GM21423 (cell line): Measurements from ENCODE around the gene ZNF778.
"Not testable (repeated sequence)": the region's sequence is repeated elsewhere in the genome, so short reads cannot be mapped to it uniquely, and the experiment has no call there.

Experiments
- ATAC-seq: cut with Tn5 transposase; IDR thresholded peaks from one replicate; pipeline ENCODE4 v1.9.1; 2021; ENCODE audit warnings: mild to moderate bottlenecking, moderate library complexity; ENCODE audit not compliant: unreplicated experiment

The ZNF778 gene

GRCh38 chr16:89210904-89211515, 6.5 kb upstream of the ZNF778 start:
- ATAC-seq = no peak

- ATAC-seq = peak; percentile 38
These were observed 977 bp upstream of the ZNF778 start for GRCh38 chr16:89216315-89217137.

- ATAC-seq = no peak
These were observed 440 bp upstream of the ZNF778 start for GRCh38 chr16:89217138-89217387.

- ATAC-seq = no peak
These were observed 1.9 kb downstream of the ZNF778 start for GRCh38 chr16:89219365-89219764.

GRCh38 chr16:89221604-89222003, 4.1 kb downstream of the ZNF778 start:
- no peak for ATAC-seq

- no peak for ATAC-seq
These were observed 5.4 kb downstream of the ZNF778 start for GRCh38 chr16:89222931-89223330.

GRCh38 chr16:89224665-89225064, 7.2 kb downstream of the ZNF778 start:
- no peak for ATAC-seq

GRCh38 chr16:89230255-89230654, 12.8 kb downstream of the ZNF778 start:
- ATAC-seq = no peak

- no peak for ATAC-seq
These were observed 14.6 kb downstream of the ZNF778 start for GRCh38 chr16:89232107-89232506.

GRCh38 chr16:89233678-89234490, 16.4 kb downstream of the ZNF778 start:
- ATAC-seq = no peak

GRCh38 chr16:89237733-89238132, 20.2 kb downstream of the ZNF778 start:
- ATAC-seq = no peak

- ATAC-seq = peak; percentile 59
These were observed 23.9 kb downstream of the ZNF778 start for GRCh38 chr16:89241187-89242007.

GRCh38 chr16:89242795-89243200, 25.3 kb downstream of the ZNF778 start:
- no peak for ATAC-seq

- no peak for ATAC-seq
These were observed 26.2 kb downstream of the ZNF778 start for GRCh38 chr16:89243664-89244063.

- ATAC-seq = not testable (repeated sequence)
These were observed 26.8 kb downstream of the ZNF778 start for GRCh38 chr16:89244264-89244663.

- no peak for ATAC-seq
These were observed 27.3 kb downstream of the ZNF778 start for GRCh38 chr16:89244754-89245153.

- no peak for ATAC-seq
These were observed 28.9 kb downstream of the ZNF778 start for GRCh38 chr16:89246383-89246902.

- peak; percentile 85 for ATAC-seq
These were observed 29.6 kb downstream of the ZNF778 start for GRCh38 chr16:89246903-89247733.

- not testable (repeated sequence) for ATAC-seq
These were observed 30.2 kb downstream of the ZNF778 start for GRCh38 chr16:89247734-89248075.
